A673 (cell line): ENCODE measurements around the gene SPEF2. TPM values are rescaled to one million over a fixed set of nuclear protein-coding genes. Genes with fewer than 3 reads are reported as not detected.

Experiments
- BruUV-seq: library from RNA; stranded (reverse); fragments of 400-500 nt; replicated peaks from 2 replicates; lab custom pipeline; 2021; lab: Mats Ljungman, UMichigan
- CTCF ChIA-PET: fragments of 300-600 bp; sonication (Branson Sonifier 250); formaldehyde crosslinking; loops from one replicate; lab custom pipeline; 2022; ENCODE audit warnings: antibody characterized with exemption; lab: Charles Lee
- POLR2A ChIA-PET: fragments of 300-600 bp; sonication (Branson Sonifier 250); formaldehyde crosslinking; loops from one replicate; lab custom pipeline; 2022; ENCODE audit warnings: antibody characterized with exemption; ENCODE audit not compliant: low non-redundant PET; lab: Charles Lee
- DNase-seq: peaks from one replicate; pipeline ENCODE4 v3.0.0-alpha.2; 2015; ENCODE audit warnings: low spot score
- H3K27ac ChIP-seq: fragments of 200-600 bp; sonication (generic); 2 replicates; pipeline ENCODE4 v1.5.1; 2016; ENCODE audit warnings: mixed run types, low read depth, mild to moderate bottlenecking, mixed read lengths, antibody characterized with exemption, low read length; ENCODE audit not compliant: poor library complexity, severe bottlenecking
- H3K27me3 ChIP-seq: fragments of 200-600 bp; sonication (generic); replicated peaks from 2 replicates; pipeline ENCODE4 v1.6.1; 2017; ENCODE audit warnings: mixed run types, low read depth, mild to moderate bottlenecking, mixed read lengths, antibody characterized with exemption, low read length; ENCODE audit not compliant: insufficient read depth, poor library complexity
- H3K36me3 ChIP-seq: fragments of 200-600 bp; sonication (generic); 2 replicates; pipeline ENCODE4 v1.6.1; 2016; ENCODE audit warnings: mixed run types, mild to moderate bottlenecking, mixed read lengths, antibody characterized with exemption, low read length; ENCODE audit not compliant: insufficient read depth, poor library complexity, severe bottlenecking
- H3K4me1 ChIP-seq: fragments of 200-600 bp; sonication (generic); 2 replicates; pipeline ENCODE4 v1.6.1; 2017; ENCODE audit warnings: mixed run types, mild to moderate bottlenecking, mixed read lengths, antibody characterized with exemption, low read length; ENCODE audit not compliant: insufficient read depth, poor library complexity, severe bottlenecking
- H3K4me3 ChIP-seq: fragments of 200-600 bp; sonication (generic); 2 replicates; pipeline ENCODE4 v1.5.1; 2016; ENCODE audit warnings: low read depth, mixed run types, mild to moderate bottlenecking, mixed read lengths, low read length; ENCODE audit not compliant: poor library complexity, severe bottlenecking
- H3K9me3 ChIP-seq: fragments of 200-600 bp; sonication (generic); 2 replicates; pipeline ENCODE4 v1.6.1; 2016; ENCODE audit warnings: mixed run types, low read depth, mild to moderate bottlenecking, mixed read lengths, antibody characterized with exemption, low read length; ENCODE audit not compliant: poor library complexity, severe bottlenecking
- EZH2 ChIP-seq: fragments of 200-600 bp; sonication (generic); IDR thresholded peaks from 2 replicates; pipeline ENCODE4 v1.6.1; 2017; ENCODE audit warnings: borderline replicate concordance, low read depth, mild to moderate bottlenecking, mixed read lengths, antibody characterized with exemption, low read length; ENCODE audit not compliant: poor library complexity, severe bottlenecking
- intact Hi-C: fragments of 100-400 bp; cut with micrococcal nuclease; formaldehyde crosslinking; loops from one replicate; pipeline ENCODE4 v1.10.0; 2022; ENCODE audit not compliant: unreplicated experiment
- total RNA-seq: library from RNA; stranded (reverse); gene quantifications from 2 replicates; pipeline ENCODE4 v1.2.3, GENCODE V29; 2021
- TF ChIP-seq, protein P1 (sequence below): fragments of 300-800, 200-600 bp; sonication (generic); conservative IDR thresholded peaks from 2 replicates; pipeline ENCODE4 v1.5.1; 2017; ENCODE audit warnings: low read depth, mild to moderate bottlenecking, antibody characterized with exemption, low read length, moderate library complexity, mixed read lengths

Gene SPEF2
- total RNA-seq, 1 experiment from 2014 or later = 1.5 TPM

DNA sequence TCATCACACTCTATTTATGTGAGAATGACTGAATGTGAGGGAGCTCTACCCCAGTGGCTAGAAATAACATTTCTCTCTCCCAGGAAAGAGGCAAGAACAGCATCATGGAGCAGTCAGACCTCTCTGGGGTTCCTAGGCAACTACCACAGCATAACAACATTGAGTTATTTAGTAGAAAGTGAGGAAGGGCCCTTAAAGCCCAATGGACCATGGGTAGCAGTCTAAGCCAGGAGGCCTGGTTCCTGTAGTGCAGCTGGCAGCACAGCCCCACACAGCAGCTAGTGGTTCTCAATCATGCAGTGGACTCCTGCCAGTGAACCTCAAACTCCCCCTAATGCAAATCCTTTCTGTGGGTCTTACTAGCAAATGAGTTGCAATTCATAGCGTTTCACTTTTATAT, 55.3 kb downstream of the SPEF2 start:
- ChIA-PET POLR2A (no interaction called here), CTCF (no interaction called here)
- no TSS peak for BruUV-seq

GRCh38 chr5:35674049-35674448, 56.4 kb downstream of the SPEF2 start:
- no peak overlapping the region for H3K27ac ChIP-seq
- ChIA-PET CTCF (no interaction called here), POLR2A (no interaction called here)
- no peaks in the 10 kb centered on the region for H3K9me3 ChIP-seq
- no peaks in the 10 kb centered on the region for H3K36me3 ChIP-seq
- DNase-seq = no peak
- no peak for TF ChIP-seq EZH2
- TF ChIP-seq, protein P1, sequence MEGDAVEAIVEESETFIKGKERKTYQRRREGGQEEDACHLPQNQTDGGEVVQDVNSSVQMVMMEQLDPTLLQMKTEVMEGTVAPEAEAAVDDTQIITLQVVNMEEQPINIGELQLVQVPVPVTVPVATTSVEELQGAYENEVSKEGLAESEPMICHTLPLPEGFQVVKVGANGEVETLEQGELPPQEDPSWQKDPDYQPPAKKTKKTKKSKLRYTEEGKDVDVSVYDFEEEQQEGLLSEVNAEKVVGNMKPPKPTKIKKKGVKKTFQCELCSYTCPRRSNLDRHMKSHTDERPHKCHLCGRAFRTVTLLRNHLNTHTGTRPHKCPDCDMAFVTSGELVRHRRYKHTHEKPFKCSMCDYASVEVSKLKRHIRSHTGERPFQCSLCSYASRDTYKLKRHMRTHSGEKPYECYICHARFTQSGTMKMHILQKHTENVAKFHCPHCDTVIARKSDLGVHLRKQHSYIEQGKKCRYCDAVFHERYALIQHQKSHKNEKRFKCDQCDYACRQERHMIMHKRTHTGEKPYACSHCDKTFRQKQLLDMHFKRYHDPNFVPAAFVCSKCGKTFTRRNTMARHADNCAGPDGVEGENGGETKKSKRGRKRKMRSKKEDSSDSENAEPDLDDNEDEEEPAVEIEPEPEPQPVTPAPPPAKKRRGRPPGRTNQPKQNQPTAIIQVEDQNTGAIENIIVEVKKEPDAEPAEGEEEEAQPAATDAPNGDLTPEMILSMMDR = no peak
- H3K4me1 ChIP-seq = peaks cover 4% of the 10 kb centered on the region
- H3K4me3 ChIP-seq = no peak overlapping the region
- intact Hi-C loops = no loop called here
- no TSS peak for BruUV-seq
- H3K27me3 ChIP-seq = no peaks in the 10 kb centered on the region

More for the DNA sequence above, 55.3 kb downstream of the SPEF2 start:
- H3K27ac ChIP-seq = no peak overlapping the region
- no peak for DNase-seq
- intact Hi-C loops = no loop called here
- no peak for TF ChIP-seq EZH2
- TF ChIP-seq, protein P1 = no peak
- H3K4me3 ChIP-seq = no peak overlapping the region
- peaks cover 4% of the 10 kb centered on the region for H3K4me1 ChIP-seq
- no peaks in the 10 kb centered on the region for H3K9me3 ChIP-seq
- no peaks in the 10 kb centered on the region for H3K36me3 ChIP-seq
- H3K27me3 ChIP-seq = no peaks in the 10 kb centered on the region

- Histone ChIP-seq H3K27ac (no peak overlapping the region), H3K4me3 (no peak overlapping the region), H3K36me3 (no peaks in the 10 kb centered on the region), H3K27me3 (no peaks in the 10 kb centered on the region), H3K4me1 (peaks cover 4% of the 10 kb centered on the region), H3K9me3 (no peaks in the 10 kb centered on the region)
- ChIA-PET CTCF (no interaction called here), POLR2A (no interaction called here)
- no peak for TF ChIP-seq EZH2
- TF ChIP-seq, protein P1 = no peak
- no peak for DNase-seq
- intact Hi-C loops = no loop called here
- no TSS peak for BruUV-seq
Measured at GRCh38 chr5:35675392-35675791, 57.7 kb downstream of the SPEF2 start.
